ENCODE measurements around the gene TLR7.

The TLR7 gene

GRCh38 chrX:12934850-12935249, 68.0 kb downstream of the TLR7 start:
- no peak for DNase-seq

GRCh38 chrX:12936947-12937346, 70.1 kb downstream of the TLR7 start:
- no peak for DNase-seq
